GM12878 (cell line): ENCODE measurements around the gene AXDND1. TPM values are rescaled to one million over a fixed set of nuclear protein-coding genes. Genes with fewer than 3 reads are reported as not detected.
A peak's percentile ranks its signal among the peaks of the same experiment; 100 is the strongest.

Experiments used
- ATAC-seq: fragments of 200-7000 bp; cut with Tn5 transposase; 3 replicates; pipeline ENCODE4 v1.9.1; 2020; ENCODE audit warnings: mild to moderate bottlenecking, moderate library complexity
- BruUV-seq: library from RNA; stranded (reverse); fragments of 400-500 nt; replicated peaks from 2 replicates; lab custom pipeline; 2021; lab: Mats Ljungman, UMichigan
- CTCF ChIA-PET: fragments of 300-600 bp; sonication (Branson Sonifier 250); formaldehyde crosslinking; extraction: SDS; loops from one replicate; lab custom pipeline; 2021; ENCODE audit warnings: inconsistent platforms; lab: Yijun Ruan, JAX
- POLR2A ChIA-PET: fragments of 350-600 bp; formaldehyde crosslinking; extraction: SDS; loops from one replicate; lab custom pipeline; 2021; ENCODE audit warnings: inconsistent platforms; lab: Charles Lee
- RAD21 ChIA-PET: fragments of 300-600 bp; sonication (Branson Sonifier 250); formaldehyde crosslinking; loops from one replicate; lab custom pipeline; 2023; ENCODE audit warnings: antibody characterized with exemption; ENCODE audit not compliant: unreplicated experiment; lab: Charles Lee
- SMC1A ChIA-PET: fragments of 300-600 bp; sonication (Branson Sonifier 250); formaldehyde crosslinking; loops from one replicate; lab custom pipeline; 2023; ENCODE audit not compliant: unreplicated experiment, uncharacterized antibody; lab: Charles Lee
- DNase-seq: peaks from one replicate; pipeline ENCODE4 v3.0.0-alpha.2; 2011; ENCODE audit warnings: low read depth, low spot score
- FAIRE-seq: peaks from 3 replicates; lab custom pipeline; 2011; peaks lifted over from hg19 to GRCh38; lab: Jason Lieb, UNC
- H2AFZ ChIP-seq: 2 replicates; pipeline ENCODE4 v1.6.0; 2011; ENCODE audit warnings: low read depth, low read length, control low read depth; ENCODE audit not compliant: control insufficient read depth
- H3K27ac ChIP-seq: 2 replicates; pipeline ENCODE4 v1.5.1; 2011; ENCODE audit warnings: control low read depth; ENCODE audit not compliant: control insufficient read depth, insufficient read depth
- H3K27me3 ChIP-seq, 2 experiments: replicated peaks in 1 of 2; 2 replicates each; pipeline versions ENCODE4 v1.6.0 to v1.6.1; 2011; ENCODE audit warnings: low read length in 1 of 2; ENCODE audit not compliant: control insufficient read depth in 2 of 2, insufficient read depth in 2 of 2
- H3K36me3 ChIP-seq, 2 experiments: 2 replicates each; pipeline ENCODE4 v1.5.1; 2011; ENCODE audit warnings: low read length in 1 of 2; ENCODE audit not compliant: control insufficient read depth in 2 of 2, insufficient read depth in 2 of 2
- H3K4me1 ChIP-seq: 2 replicates; pipeline ENCODE4 v1.6.1; 2011; ENCODE audit warnings: mild to moderate bottlenecking, low read length, moderate library complexity, mixed read lengths; ENCODE audit not compliant: control insufficient read depth, insufficient read depth
- H3K4me2 ChIP-seq: 2 replicates; pipeline ENCODE4 v1.6.0; 2011; ENCODE audit warnings: control low read depth; ENCODE audit not compliant: control insufficient read depth, insufficient read depth
- H3K4me3 ChIP-seq: fragments of 200-600 bp; sonication (generic); 2 replicates; pipeline ENCODE4 v1.5.1; 2016
- H3K79me2 ChIP-seq: 2 replicates; pipeline ENCODE4 v1.6.0; 2011; ENCODE audit warnings: low read length; ENCODE audit not compliant: control insufficient read depth, insufficient read depth
- H3K9ac ChIP-seq: 2 replicates; pipeline ENCODE4 v1.8.0; 2011; ENCODE audit warnings: low read length, control low read depth, mixed read lengths; ENCODE audit not compliant: control insufficient read depth, insufficient read depth
- H3K9me3 ChIP-seq: replicated peaks from 3 replicates; pipeline ENCODE4 v1.5.1; 2011; ENCODE audit warnings: mild to moderate bottlenecking, low read length; ENCODE audit not compliant: control insufficient read depth, insufficient read depth
- H4K20me1 ChIP-seq: 2 replicates; pipeline ENCODE4 v1.6.0; 2011; ENCODE audit not compliant: control insufficient read depth, insufficient read depth
- ATF7 ChIP-seq: fragments of 450-650 bp; IDR thresholded peaks from 2 replicates; pipeline ENCODE4 v1.6.1; 2016; ENCODE audit warnings: low read depth, mild to moderate bottlenecking
- BHLHE40 ChIP-seq, 2 experiments: fragments of 450-650 bp in 1 of 2; IDR thresholded peaks; 2 replicates each; pipeline ENCODE4 v1.6.1; 2011 to 2017; ENCODE audit warnings: low read depth in 2 of 2, borderline replicate concordance in 1 of 2, improper control_type of control experiment in 1 of 2, low read length in 1 of 2, mild to moderate bottlenecking in 1 of 2
- CHD2 ChIP-seq: IDR thresholded peaks from 2 replicates; pipeline ENCODE4 v1.6.1; 2011; ENCODE audit warnings: low read depth, low read length, improper control_type of control experiment, borderline replicate concordance
- EP300 ChIP-seq, 2 experiments: fragments of 150-350 bp in 1 of 2; IDR thresholded peaks; 2 replicates each; pipeline ENCODE4 v1.6.1; 2011 to 2012; ENCODE audit warnings: low read depth in 2 of 2, low read length in 2 of 2, borderline replicate concordance in 1 of 2, improper control_type of control experiment in 1 of 2, inconsistent platforms in 1 of 2; ENCODE audit not compliant: control insufficient read depth in 1 of 2
- EZH2 ChIP-seq: IDR thresholded peaks from 2 replicates; pipeline ENCODE4 v1.6.1; 2012; ENCODE audit warnings: low read depth, mild to moderate bottlenecking, control low read depth, inconsistent platforms, low read length, borderline replicate concordance; ENCODE audit not compliant: control insufficient read depth
- FOXK2 ChIP-seq: fragments of 450-650 bp; IDR thresholded peaks from 2 replicates; pipeline ENCODE4 v1.6.1; 2017; ENCODE audit warnings: mild to moderate bottlenecking, moderate library complexity
- IRF4 ChIP-seq: IDR thresholded peaks from 2 replicates; pipeline ENCODE4 v1.6.1; 2011; ENCODE audit warnings: low read depth, low read length
- LARP7 ChIP-seq: fragments of 450-650 bp; IDR thresholded peaks from 2 replicates; pipeline ENCODE4 v1.6.1; 2017; ENCODE audit warnings: mild to moderate bottlenecking
- MTA2 ChIP-seq: fragments of 450-650 bp; IDR thresholded peaks from 2 replicates; pipeline ENCODE4 v1.6.1; 2016; ENCODE audit warnings: low read depth, mild to moderate bottlenecking, moderate library complexity
- NR2C1 ChIP-seq: fragments of 450-650 bp; IDR thresholded peaks from 2 replicates; pipeline ENCODE4 v1.6.1; 2017; ENCODE audit warnings: antibody characterized with exemption, mild to moderate bottlenecking, moderate library complexity
- PML ChIP-seq: IDR thresholded peaks from 2 replicates; pipeline ENCODE4 v1.6.1; 2012; ENCODE audit warnings: low read length, inconsistent platforms
- SMARCA5 ChIP-seq: fragments of 450-650 bp; IDR thresholded peaks from 2 replicates; pipeline ENCODE4 v1.6.1; 2017; ENCODE audit warnings: mild to moderate bottlenecking
- SRF ChIP-seq, 2 experiments: IDR thresholded peaks; 2 replicates each; pipeline ENCODE4 v1.6.1; 2011; ENCODE audit warnings: low read depth in 2 of 2, low read length in 2 of 2, mild to moderate bottlenecking in 1 of 2, moderate library complexity in 1 of 2
- WGBS: methylation state at CpG from one replicate; pipeline ENCODE4 v1.1.6; 2016; ENCODE audit warnings: low lambda C conversion rate; ENCODE audit not compliant: insufficient replicate concordance, insufficient coverage; ENCODE audit errors: missing lambda C conversion rate; 5-methylcytosine and 5-hydroxymethylcytosine counted together
- in situ Hi-C: fragments of 300-500 bp; cut with MboI; formaldehyde crosslinking; loops from 9 replicates; pipeline ENCODE4 v1.14.3; 2018; ENCODE audit warnings: mixed read lengths
- intact Hi-C: fragments of 100-400 bp; cut with micrococcal nuclease; formaldehyde crosslinking; loops from one replicate; pipeline ENCODE4 v1.14.2; 2022; ENCODE audit not compliant: unreplicated experiment
- polyA plus RNA-seq, 11 experiments: library from polyadenylated mRNA; depleted of rRNA in 4 of 11; unstranded in 6 of 11; stranded (reverse) in 5 of 11; fragments of >200 nt; fragmentation: Nextera tagmentation in 4 of 11; fragmentation: Illumina TruSeq in 1 of 11; extraction: Ambion mirVana in 4 of 11; extraction: Trizol in 1 of 11; gene quantifications; 1 replicate in 1 of 11; 2 replicates in 10 of 11; pipeline versions ENCODE4 v1.2.1 to v1.2.3, GENCODE V29; 2011 to 2016; ENCODE audit warnings: inconsistent platforms in 2 of 11, missing spikeins in 2 of 11, low read depth in 1 of 11
- total RNA-seq, 4 experiments: library from RNA; depleted of rRNA in 3 of 4; stranded (reverse); fragments of >200 nt in 3 of 4; fragmentation: Illumina TruSeq in 1 of 4; extraction: Trizol in 1 of 4; gene quantifications; 2 replicates each; pipeline versions ENCODE4 v1.2.1 to v1.2.3, GENCODE V29; 2013 to 2021
- TF ChIP-seq, protein P1 (sequence below): fragments of 450-650 bp; IDR thresholded peaks from 2 replicates; pipeline ENCODE4 v1.6.1; 2016; ENCODE audit warnings: mild to moderate bottlenecking
- TF ChIP-seq, protein P2 (sequence below): IDR thresholded peaks from 2 replicates; pipeline ENCODE4 v1.6.1; 2011; ENCODE audit warnings: low read depth, low read length, improper control_type of control experiment, borderline replicate concordance

Gene AXDND1
- total and polyA plus RNA-seq, 10 of the 15 experiments (the other 5 are each of a cell fraction or from before 2014, with no cell fraction given), result 0.12 to 0.84 (median 0.42) TPM

DNA sequence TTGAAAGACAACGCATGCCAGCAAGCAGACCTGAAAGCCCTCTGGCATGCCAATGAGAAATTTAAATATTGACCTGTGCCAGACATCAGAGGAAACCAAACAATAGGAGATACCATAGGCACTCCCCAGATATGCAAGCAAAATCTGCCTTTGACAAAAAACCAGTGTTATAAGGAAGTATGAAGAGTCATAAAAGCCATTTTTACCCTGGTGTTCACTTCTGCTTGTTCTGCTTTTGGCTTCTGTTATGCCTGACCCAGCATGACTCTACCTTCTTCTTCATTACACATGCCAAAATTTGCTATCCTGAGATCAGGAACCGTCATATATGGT is 183.6 kb downstream of the AXDND1 start:
- TF ChIP-seq CHD2, result no peak
- 40% methylated on average over 2 of the region's 2 CpGs for WGBS
- intact Hi-C loops (no loop called here), in situ Hi-C loops (no loop called here)
- peak; percentile 11 for ATAC-seq
- POLR2A ChIA-PET, result no interaction called here
- Histone ChIP-seq H3K9me3 (no peaks in the 10 kb centered on the region), H3K27me3 (no peaks in the 10 kb centered on the region), H3K36me3 (no peaks in the 10 kb centered on the region), H3K4me3 (no peak overlapping the region), H4K20me1 (no peaks in the 10 kb centered on the region), H3K79me2 (no peaks in the 10 kb centered on the region), H3K9ac (no peak overlapping the region), H3K4me1 (no peaks in the 10 kb centered on the region; the same call in 1 of the 2 replicates), H2AFZ (no peak overlapping the region), H3K4me2 (no peak overlapping the region), H3K27ac (no peak overlapping the region)
- CTCF ChIA-PET, result no interaction called here
- no peak for DNase-seq
- RAD21 ChIA-PET, result no interaction called here
- no peak for FAIRE-seq
- no TSS peak for BruUV-seq
- SMC1A ChIA-PET, result no interaction called here

DNA sequence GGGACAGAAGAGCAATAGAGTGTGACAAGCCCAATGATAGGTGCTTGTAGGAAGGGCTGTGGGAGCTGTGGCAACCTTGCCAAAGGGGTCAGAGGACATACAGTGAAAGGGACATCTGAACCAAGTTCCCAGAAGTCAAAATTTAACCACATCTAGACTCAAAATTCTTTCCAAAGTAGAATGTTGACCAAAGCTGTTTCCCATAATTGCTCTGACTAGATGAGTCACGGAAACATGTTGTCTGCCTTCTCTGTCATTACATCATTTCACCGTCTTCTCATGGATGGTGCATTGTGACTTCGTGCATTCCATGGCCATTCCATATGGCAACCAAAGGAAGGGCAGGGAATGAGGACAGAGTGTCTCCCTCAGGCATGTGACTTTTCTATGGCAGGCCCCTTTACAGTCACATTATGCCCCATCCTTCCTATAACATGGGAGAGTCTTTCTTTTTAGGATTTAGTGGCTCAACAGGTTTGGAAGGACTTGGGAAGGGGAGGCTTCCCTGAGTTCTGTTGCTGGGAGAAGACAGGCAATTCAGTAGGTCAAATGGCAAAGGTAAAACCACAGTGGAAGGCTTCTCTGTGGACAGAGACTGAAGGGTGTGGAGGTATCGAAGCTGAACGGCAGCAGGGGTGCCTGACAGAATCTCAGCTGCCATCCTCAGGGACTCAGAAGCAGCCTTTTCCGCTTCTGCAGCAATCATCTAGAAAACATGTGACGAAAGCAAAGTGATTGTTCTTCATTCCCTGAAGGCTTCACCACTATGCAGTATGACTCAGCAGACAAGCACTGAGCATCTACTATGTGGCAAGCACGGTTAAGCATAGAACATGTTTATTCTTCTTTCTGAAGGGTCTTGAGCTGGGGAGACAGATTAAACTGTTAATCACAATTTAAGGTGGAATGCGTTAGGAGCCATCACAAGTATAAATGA is 185.2 kb downstream of the AXDND1 start:
- H3K9me3 ChIP-seq, result no peaks in the 10 kb centered on the region
- ChIA-PET RAD21 (no interaction called here), POLR2A (no interaction called here), CTCF (no interaction called here), SMC1A (no interaction called here)
- intact Hi-C loops, result no loop called here
- WGBS, result 20% methylated on average over 9 of the region's 9 CpGs
- H3K79me2 ChIP-seq, result no peaks in the 10 kb centered on the region
- FAIRE-seq (no peak), DNase-seq (peak; percentile 26), ATAC-seq (peak; percentile 89)
- BruUV-seq, result no TSS peak
- no peak overlapping the region for H3K4me3 ChIP-seq
- H3K9ac ChIP-seq, result no peak overlapping the region
- no peaks in the 10 kb centered on the region for H3K36me3 ChIP-seq
- H3K27ac ChIP-seq, result no peak overlapping the region
- in situ Hi-C loops, result no loop called here
- H3K4me1 ChIP-seq, result no peaks in the 10 kb centered on the region; the same call in 1 of the 2 replicates
- peak overlapping the region; percentile 21; the same call in 1 of the 2 replicates for H2AFZ ChIP-seq
- no peaks in the 10 kb centered on the region for H3K27me3 ChIP-seq
- H3K4me2 ChIP-seq, result peak overlapping the region; percentile 30; the same call in 1 of the 2 replicates
- H4K20me1 ChIP-seq, result no peaks in the 10 kb centered on the region
- 0 out of 4 replicates have a peak, but pooled peaks of 1 of the 2 experiments have one; percentile 48 for TF ChIP-seq EP300 (IDR thresholded peaks at IDR 0.05; ENCODE audit: borderline replicate concordance in 1 of 2, control insufficient read depth in 1 of 2, low read depth in 2 of 2, low read length in 2 of 2)
- TF ChIP-seq IRF4, result 0 out of 2 replicates have a peak, but pooled peaks have one; percentile 12
- no peak for TF ChIP-seq BHLHE40 (IDR thresholded peaks at IDR 0.05; ENCODE audit: borderline replicate concordance in 1 of 2, low read depth in 2 of 2, low read length in 1 of 2)
- no peak for TF ChIP-seq PML
- TF ChIP-seq SMARCA5, result no peak
- TF ChIP-seq SRF (IDR thresholded peaks at IDR 0.05; ENCODE audit: low read depth in 2 of 2, low read length in 2 of 2), result no peak
- no peak for TF ChIP-seq EZH2
- TF ChIP-seq MTA2, result no peak
- no peak; the same call in 1 of the 2 replicates for TF ChIP-seq NR2C1
- TF ChIP-seq, protein P1, sequence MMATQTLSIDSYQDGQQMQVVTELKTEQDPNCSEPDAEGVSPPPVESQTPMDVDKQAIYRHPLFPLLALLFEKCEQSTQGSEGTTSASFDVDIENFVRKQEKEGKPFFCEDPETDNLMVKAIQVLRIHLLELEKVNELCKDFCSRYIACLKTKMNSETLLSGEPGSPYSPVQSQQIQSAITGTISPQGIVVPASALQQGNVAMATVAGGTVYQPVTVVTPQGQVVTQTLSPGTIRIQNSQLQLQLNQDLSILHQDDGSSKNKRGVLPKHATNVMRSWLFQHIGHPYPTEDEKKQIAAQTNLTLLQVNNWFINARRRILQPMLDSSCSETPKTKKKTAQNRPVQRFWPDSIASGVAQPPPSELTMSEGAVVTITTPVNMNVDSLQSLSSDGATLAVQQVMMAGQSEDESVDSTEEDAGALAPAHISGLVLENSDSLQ, result no peak
- TF ChIP-seq ATF7, result no peak
- TF ChIP-seq, protein P2, sequence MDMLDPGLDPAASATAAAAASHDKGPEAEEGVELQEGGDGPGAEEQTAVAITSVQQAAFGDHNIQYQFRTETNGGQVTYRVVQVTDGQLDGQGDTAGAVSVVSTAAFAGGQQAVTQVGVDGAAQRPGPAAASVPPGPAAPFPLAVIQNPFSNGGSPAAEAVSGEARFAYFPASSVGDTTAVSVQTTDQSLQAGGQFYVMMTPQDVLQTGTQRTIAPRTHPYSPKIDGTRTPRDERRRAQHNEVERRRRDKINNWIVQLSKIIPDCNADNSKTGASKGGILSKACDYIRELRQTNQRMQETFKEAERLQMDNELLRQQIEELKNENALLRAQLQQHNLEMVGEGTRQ, result no peak
- no peak for TF ChIP-seq LARP7
- no peak for TF ChIP-seq FOXK2
